HuH-7.5 (cell line): ENCODE results near the gene DLEC1.

Experiments used
- DNase-seq: peaks from one replicate; pipeline ENCODE4 v3.0.0; 2011; ENCODE audit warnings: low spot score

DLEC1 gene

GRCh38 chr3:38039101-38039898 lies at the start of gene DLEC1:
DLEC1 (plus strand) TSS chr3:38039208; CDS start chr3:38039226, 18 bp downstream.
- DNase-seq = no peak

GRCh38 chr3:37989821-37990480 lies 49.1 kb upstream of the DLEC1 start:
- DNase-seq = no peak

- DNase-seq = no peak
Measured at GRCh38 chr3:37990527-37990926, 48.5 kb upstream of the DLEC1 start, which contains the start of gene VILL. VILL (plus strand) TSS chr3:37990786; CDS start chr3:37993673, 2,887 bp downstream.

GRCh38 chr3:37991109-37991508 lies 47.9 kb upstream of the DLEC1 start:
- DNase-seq = no peak

GRCh38 chr3:37991823-37992222 lies 47.2 kb upstream of the DLEC1 start:
- DNase-seq = no peak

GRCh38 chr3:37992271-37993066 lies 46.5 kb upstream of the DLEC1 start:
- DNase-seq = no peak

- DNase-seq = no peak
Measured at GRCh38 chr3:37993067-37993455, 45.9 kb upstream of the DLEC1 start.

GRCh38 chr3:37993460-37993819 lies 45.6 kb upstream of the DLEC1 start:
- DNase-seq = no peak

GRCh38 chr3:37993820-37994638 lies 45.0 kb upstream of the DLEC1 start:
- peak; percentile 76 for DNase-seq

- DNase-seq = no peak
Measured at GRCh38 chr3:37994639-37994972, 44.4 kb upstream of the DLEC1 start.

GRCh38 chr3:37995652-37996641 lies 43.1 kb upstream of the DLEC1 start:
- DNase-seq = no peak

- DNase-seq = peak; percentile 90
Measured at GRCh38 chr3:37996785-37997301, 42.2 kb upstream of the DLEC1 start.

- no peak for DNase-seq
Measured at GRCh38 chr3:37997342-37997741, 41.7 kb upstream of the DLEC1 start.

- no peak for DNase-seq
Measured at GRCh38 chr3:37997791-37998370, 41.1 kb upstream of the DLEC1 start.

- no peak for DNase-seq
Measured at GRCh38 chr3:37999836-38000235, 39.2 kb upstream of the DLEC1 start.

- no peak for DNase-seq
Measured at GRCh38 chr3:38000242-38000916, 38.6 kb upstream of the DLEC1 start.

GRCh38 chr3:38000965-38001455 lies 38.0 kb upstream of the DLEC1 start:
- no peak for DNase-seq

GRCh38 chr3:38001456-38002081 lies 37.4 kb upstream of the DLEC1 start:
- no peak for DNase-seq
